ENCODE results near the gene SGCE.

SGCE gene

DNA sequence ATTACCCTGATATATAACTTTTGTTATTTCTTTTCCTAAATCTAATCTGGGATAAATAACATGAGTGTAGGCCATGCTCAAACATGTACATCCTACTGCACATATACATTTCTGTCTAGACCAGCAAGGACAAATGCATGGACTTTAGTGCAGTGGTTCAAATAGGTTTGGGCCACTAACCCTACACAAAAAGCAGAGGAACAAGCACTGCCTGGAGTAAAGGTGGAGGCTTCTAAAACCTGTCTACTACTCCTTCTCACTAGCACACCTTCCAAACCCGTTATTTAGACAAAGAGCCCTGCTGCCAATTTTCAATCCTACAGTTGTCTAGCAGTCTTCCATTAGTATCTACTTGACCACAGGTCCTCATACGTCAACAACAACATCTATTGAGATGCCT, 34.8 kb downstream of the SGCE start:
- DNase-seq = no peak

DNA sequence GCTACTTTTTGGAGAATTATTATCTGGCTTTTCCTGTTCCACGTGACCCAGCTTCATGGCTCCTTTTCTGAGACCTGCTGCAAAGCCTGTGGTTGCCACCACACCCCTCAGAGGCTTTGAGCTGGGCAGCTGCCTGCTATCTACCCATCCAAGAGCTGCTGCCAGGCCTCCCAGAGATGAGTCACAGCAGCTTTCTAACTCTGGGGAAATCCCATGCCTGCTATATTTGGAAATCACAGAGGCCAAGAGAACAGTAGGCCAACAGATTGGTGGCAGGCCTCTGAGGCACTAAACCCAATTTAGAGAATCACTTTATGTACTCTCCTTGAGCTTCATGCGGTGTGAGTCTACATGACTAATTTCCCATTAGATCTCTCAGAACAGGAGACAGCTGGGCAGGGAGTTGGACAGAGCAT, 35.2 kb downstream of the SGCE start:
- DNase-seq = peak; percentile 62

DNA sequence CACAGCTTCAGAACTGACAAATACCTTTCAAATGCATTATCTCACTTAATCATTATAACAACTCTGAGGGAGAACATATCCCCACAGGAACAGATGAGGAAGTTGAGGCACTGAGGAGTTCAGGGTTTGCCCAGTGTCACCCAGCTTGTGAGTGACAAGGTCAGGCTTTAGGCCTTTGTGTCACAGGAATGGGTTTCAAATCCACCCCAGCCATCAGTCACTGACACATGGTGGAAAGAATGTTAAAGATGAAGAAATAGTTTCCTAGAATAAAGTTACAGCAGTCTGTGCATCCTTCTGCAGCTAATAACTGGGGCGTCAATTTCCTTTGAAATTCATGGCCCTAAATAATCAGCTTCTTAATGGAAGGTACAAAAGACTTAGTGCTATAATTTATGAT, 37.8 kb downstream of the SGCE start:
- DNase-seq = no peak

DNA sequence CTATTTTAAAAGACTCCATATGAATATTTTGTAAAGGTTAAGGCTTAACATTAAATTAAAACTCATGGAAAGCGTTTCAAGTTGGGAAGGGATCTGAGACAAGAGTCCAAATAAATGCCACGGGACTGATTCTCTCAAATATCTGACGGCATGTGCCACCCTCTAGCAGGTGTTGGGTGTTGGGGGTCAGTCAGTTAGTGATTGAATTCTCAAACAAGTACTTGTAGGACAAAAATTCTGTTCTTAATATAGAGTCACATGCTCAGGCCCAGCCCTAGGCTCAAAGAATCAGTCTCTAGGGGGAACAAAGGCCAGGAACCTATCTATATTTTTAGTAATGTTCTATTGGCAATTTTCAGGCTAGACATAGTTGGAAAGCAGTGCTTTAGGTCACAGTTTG, 39.1 kb downstream of the SGCE start:
- no peak for DNase-seq

DNA sequence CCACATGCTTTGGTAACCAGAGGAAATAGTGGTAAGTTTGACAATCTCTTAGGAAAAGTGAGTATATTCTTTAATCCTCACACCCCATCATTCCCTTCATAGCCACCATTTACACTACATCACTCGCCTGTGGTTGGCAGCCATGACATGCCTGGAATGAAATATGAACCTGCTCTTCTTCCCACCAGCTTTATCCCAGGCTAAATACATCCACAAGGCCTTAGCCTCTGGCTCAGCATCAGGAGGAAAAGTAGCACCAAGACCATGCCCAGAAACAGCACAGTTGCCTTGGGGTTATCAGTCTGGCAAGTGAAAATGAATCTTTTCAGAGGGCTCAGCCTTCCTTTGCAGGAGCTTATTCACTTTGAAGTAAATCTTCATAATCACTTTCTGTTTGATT, 40.3 kb downstream of the SGCE start:
- DNase-seq = no peak

DNA sequence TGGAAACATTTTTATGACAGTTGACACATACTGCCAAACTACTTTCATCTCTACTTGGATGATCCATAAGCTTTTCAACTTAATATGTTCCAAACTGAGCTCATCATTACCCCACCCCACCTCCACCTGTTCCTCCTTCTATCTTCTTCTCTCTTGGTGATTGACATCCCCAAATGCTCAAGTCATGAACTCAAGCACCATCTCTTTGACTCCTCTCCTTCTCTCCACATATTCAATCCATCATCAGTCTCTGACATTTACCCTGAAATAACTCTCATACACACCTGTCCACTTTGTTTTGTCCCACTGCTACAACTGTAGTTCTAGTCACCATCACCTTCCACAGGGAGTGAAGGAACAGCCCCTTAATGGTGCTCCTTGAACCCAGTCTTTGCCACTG, 43.3 kb downstream of the SGCE start:
- DNase-seq = no peak

DNA sequence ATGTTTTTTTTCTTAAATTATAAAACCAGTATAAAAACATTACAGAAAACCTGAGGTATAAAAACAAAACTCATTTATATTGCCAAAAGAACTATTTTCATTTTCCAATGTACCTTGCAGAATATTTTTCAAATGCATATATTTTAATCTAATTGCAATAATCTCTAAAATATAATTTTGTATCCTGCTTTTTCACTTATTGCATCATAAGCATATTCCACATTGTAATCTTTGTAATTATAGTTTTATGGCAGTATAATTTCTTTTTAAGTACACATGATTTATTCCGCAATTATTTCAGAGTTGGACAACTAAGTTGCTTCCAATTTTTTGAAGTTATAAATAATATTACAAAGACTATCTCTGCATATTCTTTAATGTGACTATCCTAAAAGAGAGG, 43.7 kb downstream of the SGCE start:
- no peak for DNase-seq

GRCh38 chr7:94609561-94609960, 46.4 kb downstream of the SGCE start:
- no peak for DNase-seq

GRCh38 chr7:94605031-94605430, 50.9 kb downstream of the SGCE start:
- DNase-seq = no peak

DNA sequence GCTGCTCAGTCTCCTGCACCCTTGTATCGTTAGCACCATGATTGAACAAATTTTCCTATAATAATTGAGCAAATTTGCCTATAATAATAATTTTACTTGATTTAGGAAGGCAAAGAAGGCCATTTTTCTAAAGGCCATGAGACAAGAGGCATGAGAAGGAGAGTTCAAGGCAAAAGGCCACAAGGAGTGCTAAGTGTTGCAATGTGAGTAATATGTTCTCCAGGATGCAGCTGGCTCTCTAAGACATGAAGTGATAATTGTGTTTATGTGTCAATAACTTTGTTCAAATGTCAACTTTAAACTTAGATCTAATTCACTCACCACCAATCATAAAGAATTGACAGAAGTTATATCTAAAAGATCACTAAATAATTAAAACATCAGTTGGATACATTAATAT, 53.8 kb downstream of the SGCE start:
- DNase-seq = no peak

- no peak for DNase-seq
Observed at GRCh38 chr7:94600267-94600666, 55.7 kb downstream of the SGCE start.

GRCh38 chr7:94595717-94596116, 60.2 kb downstream of the SGCE start:
- no peak for DNase-seq

- DNase-seq = no peak
Observed at GRCh38 chr7:94594882-94595281, 61.1 kb downstream of the SGCE start.

GRCh38 chr7:94591176-94591575, 64.8 kb downstream of the SGCE start:
- DNase-seq = no peak

GRCh38 chr7:94590526-94591162, 65.3 kb downstream of the SGCE start:
- no peak for DNase-seq

GRCh38 chr7:94588075-94588474, 67.9 kb downstream of the SGCE start:
- DNase-seq = no peak

DNA sequence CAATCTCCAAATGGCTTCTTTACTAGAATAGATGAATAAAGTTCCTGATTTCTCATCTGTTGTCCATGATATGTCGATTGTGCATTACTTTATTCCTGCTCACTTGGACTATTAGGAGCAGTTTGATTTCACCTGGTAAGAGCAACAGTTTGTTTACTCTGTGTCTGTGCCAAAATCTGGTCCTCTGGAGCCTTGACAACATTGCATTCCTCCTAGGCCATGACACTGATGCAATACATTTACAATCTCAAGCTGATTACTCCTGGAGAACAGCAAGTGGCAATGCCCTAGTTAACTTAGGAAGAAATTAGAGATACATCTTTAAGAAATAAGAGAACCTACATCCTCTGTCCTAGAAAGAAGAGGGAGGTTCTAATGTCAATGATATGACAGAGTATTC, 71.8 kb downstream of the SGCE start:
- DNase-seq = no peak

- DNase-seq = no peak
Observed at GRCh38 chr7:94580601-94581000, 75.3 kb downstream of the SGCE start.

- no peak for DNase-seq
Observed at GRCh38 chr7:94579470-94579869, 76.5 kb downstream of the SGCE start.

- DNase-seq = no peak
Observed at GRCh38 chr7:94578614-94579013, 77.3 kb downstream of the SGCE start.

- DNase-seq = no peak
Observed at GRCh38 chr7:94577357-94577756, 78.6 kb downstream of the SGCE start.

GRCh38 chr7:94576316-94576715, 79.6 kb downstream of the SGCE start:
- no peak for DNase-seq

DNA sequence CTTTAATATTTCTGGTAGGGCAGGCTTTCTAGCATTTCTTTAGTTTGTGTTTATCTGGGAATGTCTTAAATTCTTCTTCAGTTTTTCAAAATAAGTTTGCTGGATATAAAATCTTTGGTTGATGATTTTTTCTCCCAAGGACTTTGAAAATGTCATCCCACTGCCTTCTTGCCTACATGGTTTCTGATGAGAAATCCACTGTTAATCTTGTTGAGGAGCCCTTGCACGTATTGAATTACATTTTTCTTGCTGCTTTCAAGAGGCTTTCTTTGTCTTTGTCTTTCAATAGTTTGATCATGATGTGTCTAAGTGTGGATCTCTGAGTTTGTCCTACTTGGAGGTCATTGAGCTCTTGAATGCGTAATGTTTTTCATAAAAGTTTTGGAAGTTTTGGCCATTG, 80.3 kb downstream of the SGCE start:
- no peak for DNase-seq

GRCh38 chr7:94571816-94572215, 84.1 kb downstream of the SGCE start:
- no peak for DNase-seq

DNA sequence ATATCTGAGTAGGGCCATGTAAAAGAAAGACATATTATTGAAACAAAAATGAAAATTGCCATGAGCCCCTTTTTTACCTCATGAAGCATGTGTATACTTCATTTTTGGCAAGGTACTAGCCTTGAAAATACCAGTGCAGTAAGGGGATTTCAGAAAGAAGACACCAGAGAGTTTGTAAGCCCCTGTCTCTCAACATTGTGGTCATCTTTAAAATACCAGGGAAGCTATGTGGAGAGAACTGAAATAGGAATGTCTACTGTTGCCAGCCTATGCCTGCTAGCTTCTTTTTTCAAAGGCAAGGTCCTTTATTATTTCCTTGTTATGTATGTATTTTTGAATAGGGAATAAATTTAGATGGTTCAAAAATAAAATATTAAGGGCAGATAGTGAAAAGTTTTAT, 88.5 kb downstream of the SGCE start:
- no peak for DNase-seq
